ENCODE results near the gene SYPL1.

The SYPL1 gene

DNA sequence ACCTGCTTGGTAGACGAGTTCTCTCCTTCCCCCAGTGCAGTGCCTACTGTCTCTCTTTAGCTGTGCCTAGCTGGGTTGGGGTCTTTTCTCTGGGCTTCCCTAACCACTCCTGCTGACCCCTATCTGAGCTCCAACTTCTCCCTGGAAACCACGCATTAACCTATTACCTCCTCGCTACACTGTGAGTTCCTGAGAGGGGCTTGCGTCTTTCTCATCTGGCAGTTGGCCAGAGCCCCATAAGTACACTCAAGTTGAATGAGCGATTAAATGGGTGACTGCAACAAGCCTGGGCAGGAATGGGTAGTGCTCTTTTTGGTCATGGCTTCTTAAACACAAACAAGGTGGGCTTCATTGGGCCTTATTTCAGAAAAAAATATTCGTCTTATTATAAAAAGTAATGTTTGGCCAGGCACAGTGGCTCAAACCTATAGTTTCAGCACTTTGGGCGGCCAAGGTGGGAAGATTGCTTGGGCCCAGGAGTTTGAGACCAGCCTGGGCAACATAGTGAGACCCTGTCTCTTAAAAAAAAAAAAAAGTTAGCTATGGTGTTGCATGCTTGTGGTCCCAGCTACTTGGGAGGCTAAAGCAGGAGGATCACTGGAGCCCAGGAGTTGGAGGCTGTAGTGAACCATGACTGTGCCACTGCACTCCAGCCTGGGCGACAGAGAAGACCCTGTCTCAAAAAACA is 41.4 kb downstream of the SYPL1 start:
- no peaks in the 10 kb centered on the region for H3K9me3 ChIP-seq (ENCODE audit: control insufficient read depth, insufficient read depth, low read depth, low read length)
- no peak overlapping the region for H3K4me3 ChIP-seq (ENCODE audit: low read depth, low read length)
- TF ChIP-seq KLF8 (tag by site-specific recombination; IDR thresholded peaks at IDR 0.05), result no peak
- no peak for TF ChIP-seq ZNF654 (tag by site-specific recombination; IDR thresholded peaks at IDR 0.05; ENCODE audit: low read depth)
- TF ChIP-seq ZNF626 (tag by site-specific recombination; IDR thresholded peaks at IDR 0.05), result no peak
- TF ChIP-seq ZNF600 (tag by site-specific recombination; IDR thresholded peaks at IDR 0.05), result no peak
- TF ChIP-seq ZNF148 (tag by site-specific recombination; IDR thresholded peaks at IDR 0.05; ENCODE audit: borderline replicate concordance), result no peak
- no peak for TF ChIP-seq ZNF341 (tag by site-specific recombination; IDR thresholded peaks at IDR 0.05; ENCODE audit: low read depth)
- TF ChIP-seq, protein P1, sequence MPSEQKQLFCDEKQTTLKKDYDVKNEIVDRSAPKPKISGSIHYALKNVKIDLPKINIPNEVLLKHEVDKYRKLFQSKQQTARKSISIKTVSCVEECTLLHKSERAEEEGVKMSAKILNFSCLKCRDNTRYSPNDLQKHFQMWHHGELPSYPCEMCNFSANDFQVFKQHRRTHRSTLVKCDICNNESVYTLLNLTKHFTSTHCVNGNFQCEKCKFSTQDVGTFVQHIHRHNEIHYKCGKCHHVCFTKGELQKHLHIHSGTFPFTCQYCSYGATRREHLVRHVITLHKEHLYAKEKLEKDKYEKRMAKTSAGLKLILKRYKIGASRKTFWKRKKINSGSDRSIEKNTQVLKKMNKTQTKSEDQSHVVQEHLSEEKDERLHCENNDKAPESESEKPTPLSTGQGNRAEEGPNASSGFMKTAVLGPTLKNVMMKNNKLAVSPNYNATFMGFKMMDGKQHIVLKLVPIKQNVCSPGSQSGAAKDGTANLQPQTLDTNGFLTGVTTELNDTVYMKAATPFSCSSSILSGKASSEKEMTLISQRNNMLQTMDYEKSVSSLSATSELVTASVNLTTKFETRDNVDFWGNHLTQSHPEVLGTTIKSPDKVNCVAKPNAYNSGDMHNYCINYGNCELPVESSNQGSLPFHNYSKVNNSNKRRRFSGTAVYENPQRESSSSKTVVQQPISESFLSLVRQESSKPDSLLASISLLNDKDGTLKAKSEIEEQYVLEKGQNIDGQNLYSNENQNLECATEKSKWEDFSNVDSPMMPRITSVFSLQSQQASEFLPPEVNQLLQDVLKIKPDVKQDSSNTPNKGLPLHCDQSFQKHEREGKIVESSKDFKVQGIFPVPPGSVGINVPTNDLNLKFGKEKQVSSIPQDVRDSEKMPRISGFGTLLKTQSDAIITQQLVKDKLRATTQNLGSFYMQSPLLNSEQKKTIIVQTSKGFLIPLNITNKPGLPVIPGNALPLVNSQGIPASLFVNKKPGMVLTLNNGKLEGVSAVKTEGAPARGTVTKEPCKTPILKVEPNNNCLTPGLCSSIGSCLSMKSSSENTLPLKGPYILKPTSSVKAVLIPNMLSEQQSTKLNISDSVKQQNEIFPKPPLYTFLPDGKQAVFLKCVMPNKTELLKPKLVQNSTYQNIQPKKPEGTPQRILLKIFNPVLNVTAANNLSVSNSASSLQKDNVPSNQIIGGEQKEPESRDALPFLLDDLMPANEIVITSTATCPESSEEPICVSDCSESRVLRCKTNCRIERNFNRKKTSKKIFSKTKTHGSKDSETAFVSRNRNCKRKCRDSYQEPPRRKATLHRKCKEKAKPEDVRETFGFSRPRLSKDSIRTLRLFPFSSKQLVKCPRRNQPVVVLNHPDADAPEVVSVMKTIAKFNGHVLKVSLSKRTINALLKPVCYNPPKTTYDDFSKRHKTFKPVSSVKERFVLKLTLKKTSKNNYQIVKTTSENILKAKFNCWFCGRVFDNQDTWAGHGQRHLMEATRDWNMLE (tag by site-specific recombination; conservative IDR thresholded peaks at IDR 0.05; ENCODE audit: low read depth), result no peak
- peak; percentile 99 for TF ChIP-seq ZNF121 (tag by site-specific recombination; IDR thresholded peaks at IDR 0.05)
- peak; percentile 19; the same call in 1 of the 2 replicates for TF ChIP-seq OSR2 (tag by site-specific recombination; IDR thresholded peaks at IDR 0.05)
- TF ChIP-seq ZNF692 (tag by site-specific recombination; IDR thresholded peaks at IDR 0.05), result peak; percentile 63
- TF ChIP-seq, protein P2, sequence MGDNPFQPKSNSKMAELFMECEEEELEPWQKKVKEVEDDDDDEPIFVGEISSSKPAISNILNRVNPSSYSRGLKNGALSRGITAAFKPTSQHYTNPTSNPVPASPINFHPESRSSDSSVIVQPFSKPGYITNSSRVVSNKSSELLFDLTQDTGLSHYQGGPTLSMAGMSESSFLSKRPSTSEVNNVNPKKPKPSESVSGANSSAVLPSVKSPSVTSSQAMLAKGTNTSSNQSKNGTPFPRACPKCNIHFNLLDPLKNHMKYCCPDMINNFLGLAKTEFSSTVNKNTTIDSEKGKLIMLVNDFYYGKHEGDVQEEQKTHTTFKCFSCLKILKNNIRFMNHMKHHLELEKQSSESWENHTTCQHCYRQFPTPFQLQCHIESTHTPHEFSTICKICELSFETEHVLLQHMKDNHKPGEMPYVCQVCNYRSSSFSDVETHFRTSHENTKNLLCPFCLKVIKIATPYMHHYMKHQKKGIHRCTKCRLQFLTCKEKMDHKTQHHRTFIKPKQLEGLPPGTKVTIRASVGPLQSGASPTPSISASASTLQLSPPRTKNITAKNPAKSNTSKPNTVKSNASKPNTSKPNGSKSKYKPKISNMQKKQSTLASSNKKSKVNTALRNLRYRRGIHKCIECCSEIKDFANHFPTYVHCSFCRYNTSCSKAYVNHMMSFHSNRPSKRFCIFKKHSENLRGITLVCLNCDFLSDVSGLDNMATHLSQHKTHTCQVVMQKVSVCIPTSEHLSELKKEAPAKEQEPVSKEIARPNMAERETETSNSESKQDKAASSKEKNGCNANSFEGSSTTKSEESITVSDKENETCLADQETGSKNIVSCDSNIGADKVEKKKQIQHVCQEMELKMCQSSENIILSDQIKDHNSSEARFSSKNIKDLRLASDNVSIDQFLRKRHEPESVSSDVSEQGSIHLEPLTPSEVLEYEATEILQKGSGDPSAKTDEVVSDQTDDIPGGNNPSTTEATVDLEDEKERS (tag by site-specific recombination; IDR thresholded peaks at IDR 0.05), result no peak
- no peak for TF ChIP-seq MEIS1 (CRISPR knock-in tag; IDR thresholded peaks at IDR 0.05; ENCODE audit: borderline replicate concordance)
- TF ChIP-seq FEZF1 (tag by site-specific recombination; IDR thresholded peaks at IDR 0.05), result peak; percentile 72
- no peak for TF ChIP-seq ZNF621 (tag by site-specific recombination; IDR thresholded peaks at IDR 0.05)
- TF ChIP-seq BCL11A (tag by site-specific recombination; IDR thresholded peaks at IDR 0.05; ENCODE audit: low read depth), result no peak
- TF ChIP-seq REST (tag by site-specific recombination; IDR thresholded peaks at IDR 0.05), result no peak
- TF ChIP-seq IKZF3 (tag by site-specific recombination; IDR thresholded peaks at IDR 0.05), result no peak
- no peak for TF ChIP-seq ZNF514 (tag by site-specific recombination; IDR thresholded peaks at IDR 0.05)
- TF ChIP-seq ZNF707 (tag by site-specific recombination; IDR thresholded peaks at IDR 0.05), result no peak
- TF ChIP-seq, protein P3, sequence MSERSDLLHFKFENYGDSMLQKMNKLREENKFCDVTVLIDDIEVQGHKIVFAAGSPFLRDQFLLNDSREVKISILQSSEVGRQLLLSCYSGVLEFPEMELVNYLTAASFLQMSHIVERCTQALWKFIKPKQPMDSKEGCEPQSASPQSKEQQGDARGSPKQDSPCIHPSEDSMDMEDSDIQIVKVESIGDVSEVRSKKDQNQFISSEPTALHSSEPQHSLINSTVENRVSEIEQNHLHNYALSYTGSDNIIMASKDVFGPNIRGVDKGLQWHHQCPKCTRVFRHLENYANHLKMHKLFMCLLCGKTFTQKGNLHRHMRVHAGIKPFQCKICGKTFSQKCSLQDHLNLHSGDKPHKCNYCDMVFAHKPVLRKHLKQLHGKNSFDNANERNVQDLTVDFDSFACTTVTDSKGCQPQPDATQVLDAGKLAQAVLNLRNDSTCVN (tag by site-specific recombination; optimal IDR thresholded peaks at IDR 0.05), result no peak

More for the DNA sequence above, 41.4 kb downstream of the SYPL1 start:
- H3K4me1 ChIP-seq (ENCODE audit: control insufficient read depth, insufficient read depth, low read length), result peaks cover 18% of the 10 kb centered on the region
- CTCF ChIA-PET, result interaction anchor here (0.6 to 4.4 kb wide), 3 partner anchors 84 to 106 kb away, joined by 3 to 21 read pairs (median 4); no protein-coding TSS in a partner anchor
- H3K36me3 ChIP-seq (ENCODE audit: control insufficient read depth in 2 of 2, insufficient read depth in 1 of 2, low read length in 2 of 2), result no peaks in the 10 kb centered on the region
- POLR2A ChIA-PET, result interaction anchor here (3.1 kb wide), 1 partner anchor 41 kb away, joined by 12 read pairs; the partner anchor contains the start of gene SYPL1
- H3K27ac ChIP-seq (ENCODE audit: extremely low read depth, low read depth, low read length), result no peak overlapping the region

Data from HEK293 (cell line).